ENCODE data around the gene USH1G.

The USH1G gene

DNA sequence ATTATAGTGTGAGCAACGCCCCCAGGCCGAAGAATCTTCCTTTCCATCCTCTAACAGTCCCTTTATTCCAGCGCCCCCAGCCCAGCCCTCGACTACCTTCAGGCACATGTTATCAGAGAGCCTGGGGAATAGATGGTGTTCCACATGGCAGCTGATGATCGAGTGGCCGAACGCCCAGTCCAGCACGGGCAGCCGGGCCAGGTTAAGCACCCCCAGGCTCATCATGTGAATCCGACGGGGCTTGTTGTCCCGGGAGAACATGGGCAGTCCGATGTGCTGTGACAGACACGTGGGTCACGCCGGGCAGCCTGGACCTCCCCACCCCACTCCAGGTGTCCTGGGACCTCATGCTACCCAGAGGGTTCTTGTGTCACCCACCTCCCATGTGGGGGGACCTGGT, 43.7 kb downstream of the USH1G start:
- Histone ChIP-seq H3K27ac (ENCODE audit: low read depth, low read length, poor library complexity, severe bottlenecking) (no peak overlapping the region), H3F3A (ENCODE audit: insufficient read depth, low read length) (no peaks in the 10 kb centered on the region), H3K4me1 (ENCODE audit: insufficient read depth, low read length, severe bottlenecking) (no peaks in the 10 kb centered on the region), H3K4me2 (ENCODE audit: low read length) (no peak overlapping the region), H3K79me2 (ENCODE audit: insufficient read depth, low read length) (no peaks in the 10 kb centered on the region), H3K36me3 (ENCODE audit: insufficient read depth, low read length) (no peaks in the 10 kb centered on the region), H3K4me3 (ENCODE audit: low read depth, low read length, poor library complexity, severe bottlenecking) (no peak overlapping the region), H4K20me1 (ENCODE audit: insufficient read depth, low read length) (no peaks in the 10 kb centered on the region), H3K27me3 (ENCODE audit: insufficient read depth, low read length) (peaks cover 10% of the 10 kb centered on the region; the same call in 1 of the 2 replicates), H2AFZ (ENCODE audit: low read length) (no peak overlapping the region), H3K9me2 (ENCODE audit: low read depth, low read length) (no peaks in the 10 kb centered on the region), H3K9ac (ENCODE audit: low read length) (no peak overlapping the region), H3K9me3 (ENCODE audit: low read length) (no peaks in the 10 kb centered on the region)
- TF ChIP-seq, protein P1, sequence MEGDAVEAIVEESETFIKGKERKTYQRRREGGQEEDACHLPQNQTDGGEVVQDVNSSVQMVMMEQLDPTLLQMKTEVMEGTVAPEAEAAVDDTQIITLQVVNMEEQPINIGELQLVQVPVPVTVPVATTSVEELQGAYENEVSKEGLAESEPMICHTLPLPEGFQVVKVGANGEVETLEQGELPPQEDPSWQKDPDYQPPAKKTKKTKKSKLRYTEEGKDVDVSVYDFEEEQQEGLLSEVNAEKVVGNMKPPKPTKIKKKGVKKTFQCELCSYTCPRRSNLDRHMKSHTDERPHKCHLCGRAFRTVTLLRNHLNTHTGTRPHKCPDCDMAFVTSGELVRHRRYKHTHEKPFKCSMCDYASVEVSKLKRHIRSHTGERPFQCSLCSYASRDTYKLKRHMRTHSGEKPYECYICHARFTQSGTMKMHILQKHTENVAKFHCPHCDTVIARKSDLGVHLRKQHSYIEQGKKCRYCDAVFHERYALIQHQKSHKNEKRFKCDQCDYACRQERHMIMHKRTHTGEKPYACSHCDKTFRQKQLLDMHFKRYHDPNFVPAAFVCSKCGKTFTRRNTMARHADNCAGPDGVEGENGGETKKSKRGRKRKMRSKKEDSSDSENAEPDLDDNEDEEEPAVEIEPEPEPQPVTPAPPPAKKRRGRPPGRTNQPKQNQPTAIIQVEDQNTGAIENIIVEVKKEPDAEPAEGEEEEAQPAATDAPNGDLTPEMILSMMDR (IDR thresholded peaks at IDR 0.05; ENCODE audit: low read length): no peak
- TF ChIP-seq EZH2 (IDR thresholded peaks at IDR 0.05; ENCODE audit: borderline replicate concordance, low read length): no peak

DNA sequence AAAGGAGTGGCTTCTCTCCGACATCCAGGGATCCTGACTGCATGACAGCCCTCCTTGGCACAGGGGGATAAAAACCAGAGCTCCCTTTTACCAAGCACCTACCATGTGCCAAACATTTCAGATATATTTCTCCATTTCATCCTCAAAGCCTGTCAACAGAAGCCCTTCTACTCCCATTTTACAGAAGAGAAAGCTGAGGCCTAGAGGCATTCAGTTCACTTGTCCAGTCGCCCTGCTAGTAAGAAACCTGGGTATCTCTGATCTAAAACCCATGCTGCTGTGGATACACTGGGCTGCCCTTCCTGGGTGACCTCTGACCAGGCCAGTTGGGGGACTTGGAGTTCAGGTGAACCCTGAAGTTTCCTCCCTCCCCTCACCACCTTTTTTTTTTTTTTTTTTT, 44.4 kb downstream of the USH1G start:
- Histone ChIP-seq H3F3A (ENCODE audit: insufficient read depth, low read length) (no peaks in the 10 kb centered on the region), H2AFZ (ENCODE audit: low read length) (no peak overlapping the region), H3K4me1 (ENCODE audit: insufficient read depth, low read length, severe bottlenecking) (peaks cover 6% of the 10 kb centered on the region), H3K79me2 (ENCODE audit: insufficient read depth, low read length) (no peaks in the 10 kb centered on the region), H3K4me2 (ENCODE audit: low read length) (no peak overlapping the region), H3K9ac (ENCODE audit: low read length) (no peak overlapping the region), H3K36me3 (ENCODE audit: insufficient read depth, low read length) (no peaks in the 10 kb centered on the region), H3K27ac (ENCODE audit: low read depth, low read length, poor library complexity, severe bottlenecking) (no peak overlapping the region), H3K9me2 (ENCODE audit: low read depth, low read length) (no peaks in the 10 kb centered on the region), H3K4me3 (ENCODE audit: low read depth, low read length, poor library complexity, severe bottlenecking) (no peak overlapping the region), H4K20me1 (ENCODE audit: insufficient read depth, low read length) (no peaks in the 10 kb centered on the region), H3K27me3 (ENCODE audit: insufficient read depth, low read length) (peaks cover 10% of the 10 kb centered on the region; the same call in 1 of the 2 replicates), H3K9me3 (ENCODE audit: low read length) (no peaks in the 10 kb centered on the region)
- no peak for TF ChIP-seq EZH2 (IDR thresholded peaks at IDR 0.05; ENCODE audit: borderline replicate concordance, low read length)
- TF ChIP-seq, protein P1 (IDR thresholded peaks at IDR 0.05; ENCODE audit: low read length): no peak

DNA sequence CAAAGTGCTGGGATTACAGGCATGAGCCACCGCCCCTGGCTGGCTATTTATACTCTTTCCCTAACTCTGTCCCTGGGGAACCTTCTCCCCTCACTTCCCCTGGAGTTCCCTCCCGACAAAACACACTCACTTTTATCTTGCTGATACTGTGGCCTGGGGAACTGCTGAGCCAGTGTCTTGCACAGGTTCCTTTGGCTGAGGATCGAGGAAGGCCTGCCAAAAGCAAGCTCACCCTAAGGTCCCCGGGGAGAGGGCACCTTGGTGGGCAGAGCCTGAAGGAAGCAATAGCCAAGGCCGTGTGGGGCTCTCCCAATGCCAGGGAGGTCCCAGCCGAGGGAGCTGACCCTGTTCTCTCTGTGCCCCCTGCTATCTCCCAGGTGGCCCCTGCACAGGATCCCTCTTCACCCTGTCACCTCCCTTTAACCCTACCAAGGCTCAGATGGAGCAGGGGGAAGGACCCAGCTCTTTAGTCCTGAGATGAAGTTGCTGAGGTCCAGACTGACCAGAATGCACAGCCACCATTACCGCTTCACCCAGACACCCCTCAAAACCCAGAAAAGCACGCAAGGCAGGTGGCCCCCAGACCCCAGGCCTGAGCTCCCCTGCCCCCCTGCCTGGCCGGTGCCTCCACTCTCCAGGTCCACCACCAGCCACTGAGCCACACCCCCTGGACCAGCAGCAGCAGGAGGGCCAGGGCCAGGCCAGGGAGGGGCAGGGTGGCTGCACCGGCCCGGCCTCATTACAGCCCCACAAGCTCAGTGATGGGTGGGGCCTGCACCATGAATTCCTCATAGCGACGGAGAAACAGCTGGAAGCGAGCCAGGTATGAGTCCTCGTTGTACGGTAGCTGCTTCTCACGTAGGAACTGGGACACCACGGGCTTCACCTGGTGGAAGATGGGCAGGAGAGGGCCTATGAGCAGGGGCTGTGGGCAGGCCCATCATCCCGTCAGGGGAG, 45.2 kb downstream of the USH1G start:
- Histone ChIP-seq H3K9ac (ENCODE audit: low read length) (no peak overlapping the region), H3F3A (ENCODE audit: insufficient read depth, low read length) (no peaks in the 10 kb centered on the region), H2AFZ (ENCODE audit: low read length) (no peak overlapping the region), H4K20me1 (ENCODE audit: insufficient read depth, low read length) (no peaks in the 10 kb centered on the region), H3K9me3 (ENCODE audit: low read length) (no peaks in the 10 kb centered on the region), H3K4me2 (ENCODE audit: low read length) (no peak overlapping the region), H3K36me3 (ENCODE audit: insufficient read depth, low read length) (no peaks in the 10 kb centered on the region), H3K4me3 (ENCODE audit: low read depth, low read length, poor library complexity, severe bottlenecking) (no peak overlapping the region), H3K9me2 (ENCODE audit: low read depth, low read length) (no peaks in the 10 kb centered on the region), H3K79me2 (ENCODE audit: insufficient read depth, low read length) (no peaks in the 10 kb centered on the region), H3K27ac (ENCODE audit: low read depth, low read length, poor library complexity, severe bottlenecking) (no peak overlapping the region), H3K4me1 (ENCODE audit: insufficient read depth, low read length, severe bottlenecking) (peaks cover 8% of the 10 kb centered on the region), H3K27me3 (ENCODE audit: insufficient read depth, low read length) (peaks cover 6% of the 10 kb centered on the region; the same call in 1 of the 2 replicates)
- TF ChIP-seq, protein P1 (IDR thresholded peaks at IDR 0.05; ENCODE audit: low read length): no peak
- no peak for TF ChIP-seq EZH2 (IDR thresholded peaks at IDR 0.05; ENCODE audit: borderline replicate concordance, low read length)

Measured in OCI-LY1 (cell line).